HCT116 (cell line): ENCODE data around the gene MAP10. TPM values are rescaled to one million over a fixed set of nuclear protein-coding genes. Genes with fewer than 3 reads are reported as not detected.

Experiments
- ATAC-seq: fragments of 200-7000 bp; cut with Tn5 transposase; 2 replicates; pipeline ENCODE4 v1.9.1; 2020; ENCODE audit warnings: mild to moderate bottlenecking, moderate library complexity
- BruUV-seq: library from RNA; stranded (reverse); fragments of 400-500 nt; replicated peaks from 2 replicates; lab custom pipeline; 2021; lab: Mats Ljungman, UMichigan
- CTCF ChIA-PET: fragments of 300-600 bp; sonication (Branson Sonifier 250); formaldehyde crosslinking; loops from one replicate; lab custom pipeline; 2021; ENCODE audit warnings: antibody characterized with exemption; lab: Charles Lee
- POLR2A ChIA-PET: fragments of 300-600, 350-600 bp; sonication (Branson Sonifier 250); formaldehyde crosslinking; loops from one replicate; lab custom pipeline; 2021; ENCODE audit warnings: antibody characterized with exemption; lab: Charles Lee
- RAD21 ChIA-PET, 2 experiments: fragments of 300-600 bp; sonication (Branson Sonifier 250); formaldehyde crosslinking; loops; one replicate each; lab custom pipeline; 2023; ENCODE audit warnings: low total read pairs in 2 of 2; ENCODE audit not compliant: uncharacterized antibody in 2 of 2, unreplicated experiment in 2 of 2, low non-redundant PET in 1 of 2; lab: Charles Lee
- DNase-seq: peaks from one replicate; pipeline ENCODE4 v3.0.0-alpha.2; 2010; ENCODE audit warnings: low read depth, low spot score
- H2AFZ ChIP-seq: fragments of 200-600 bp; shearing (Covaris generic), sonication (generic); 2 replicates; pipeline ENCODE4 v1.6.1; 2017; ENCODE audit warnings: low read depth, mixed run types, mixed read lengths, antibody characterized with exemption, low read length; ENCODE audit not compliant: poor library complexity, severe bottlenecking
- H3K27ac ChIP-seq: 2 replicates; pipeline ENCODE4 v1.5.1; 2012; ENCODE audit warnings: low read depth, low read length
- H3K27me3 ChIP-seq: fragments of 200-600 bp; sonication (generic); 2 replicates; pipeline ENCODE4 v1.6.1; 2016; ENCODE audit warnings: mixed run types, low read length, mixed read lengths; ENCODE audit not compliant: insufficient read depth
- H3K36me3 ChIP-seq, 2 experiments: fragments of 200-500 bp in 1 of 2; fragments of 200-600 bp in 1 of 2; sonication (Bioruptor generic) in 1 of 2; sonication (generic) in 1 of 2; 2 replicates each; pipeline versions ENCODE4 v1.5.1 to v1.6.1; 2014 to 2016; ENCODE audit warnings: low read length in 2 of 2, inconsistent platforms in 1 of 2, mixed read lengths in 1 of 2, mixed run types in 1 of 2; ENCODE audit not compliant: insufficient read depth in 2 of 2, control insufficient read depth in 1 of 2
- H3K4me1 ChIP-seq, 2 experiments: fragments of 200-600 bp in 1 of 2; sonication (generic) in 1 of 2; 2 replicates each; pipeline versions ENCODE4 v1.5.1 to v1.6.1; 2012 to 2017; ENCODE audit warnings: low read length in 2 of 2, inconsistent platforms in 1 of 2, mild to moderate bottlenecking in 1 of 2, mixed read lengths in 1 of 2, mixed run types in 1 of 2, moderate library complexity in 1 of 2; ENCODE audit not compliant: insufficient read depth in 2 of 2, control insufficient read depth in 1 of 2
- H3K4me2 ChIP-seq: fragments of 200-600 bp; sonication (generic); 2 replicates; pipeline ENCODE4 v1.6.1; 2017; ENCODE audit warnings: mixed run types, low read length, mixed read lengths
- H3K4me3 ChIP-seq, 2 experiments: fragments of 200-600 bp in 1 of 2; sonication (generic) in 1 of 2; replicated peaks in 1 of 2; 2 replicates each; pipeline ENCODE4 v1.5.1; 2011 to 2016; ENCODE audit warnings: low read length in 2 of 2, control low read depth in 1 of 2, low read depth in 1 of 2, mild to moderate bottlenecking in 1 of 2, mixed read lengths in 1 of 2, mixed run types in 1 of 2
- H3K79me2 ChIP-seq: fragments of 200-600 bp; sonication (generic); 2 replicates; pipeline ENCODE4 v1.6.1; 2017; ENCODE audit warnings: mild to moderate bottlenecking, mixed run types, low read length, moderate library complexity, mixed read lengths; ENCODE audit not compliant: insufficient read depth
- H3K9ac ChIP-seq: fragments of 200-600 bp; sonication (generic); 2 replicates; pipeline ENCODE4 v1.6.1; 2016; ENCODE audit warnings: low read length, mixed read lengths
- H3K9me2 ChIP-seq: fragments of 200-600 bp; sonication (generic), shearing (Covaris generic); 2 replicates; pipeline ENCODE4 v1.6.1; 2017; ENCODE audit warnings: mixed run types, mild to moderate bottlenecking, moderate library complexity; ENCODE audit not compliant: insufficient read depth
- H3K9me3 ChIP-seq, 2 experiments: fragments of 200-500 bp in 1 of 2; fragments of 200-600 bp in 1 of 2; sonication (Bioruptor generic) in 1 of 2; sonication (generic) in 1 of 2; 2 replicates each; pipeline ENCODE4 v1.6.1; 2014 to 2017; ENCODE audit warnings: low read length in 2 of 2, mixed read lengths in 2 of 2, inconsistent platforms in 1 of 2, low read depth in 1 of 2, mild to moderate bottlenecking in 1 of 2, mixed run types in 1 of 2, moderate library complexity in 1 of 2; ENCODE audit not compliant: control insufficient read depth in 1 of 2, insufficient read depth in 1 of 2
- H4K20me1 ChIP-seq: fragments of 200-600 bp; sonication (generic), shearing (Covaris generic); 2 replicates; pipeline ENCODE4 v1.6.1; 2017; ENCODE audit warnings: mixed run types, mild to moderate bottlenecking, moderate library complexity; ENCODE audit not compliant: insufficient read depth
- CBX3 ChIP-seq: IDR thresholded peaks from 2 replicates; pipeline ENCODE4 v1.6.1; 2012; ENCODE audit warnings: low read depth
- CEBPB ChIP-seq: IDR thresholded peaks from 2 replicates; pipeline ENCODE4 v1.6.1; 2012; ENCODE audit warnings: low read depth
- EGR1 ChIP-seq: IDR thresholded peaks from 2 replicates; pipeline ENCODE4 v1.6.1; 2012; ENCODE audit warnings: low read depth
- ELF1 ChIP-seq: IDR thresholded peaks from 2 replicates; pipeline ENCODE4 v1.6.1; 2012; ENCODE audit warnings: low read depth, borderline replicate concordance
- EZH2 ChIP-seq: fragments of 200-600 bp; sonication (generic); IDR thresholded peaks from 2 replicates; pipeline ENCODE4 v1.6.1; 2017; ENCODE audit warnings: antibody characterized with exemption, mixed run types
- EZH2phosphoT487 ChIP-seq: fragments of 200-600 bp; IDR thresholded peaks from 2 replicates; pipeline ENCODE4 v1.6.1; 2018; ENCODE audit warnings: antibody characterized with exemption, borderline replicate concordance
- JUND ChIP-seq: IDR thresholded peaks from 2 replicates; pipeline ENCODE4 v1.6.1; 2012
- MAX ChIP-seq: IDR thresholded peaks from 2 replicates; pipeline ENCODE4 v1.6.1; 2012
- POLR2AphosphoS5 ChIP-seq: IDR thresholded peaks from 2 replicates; pipeline ENCODE4 v1.6.1; 2011; ENCODE audit warnings: mild to moderate bottlenecking, low read depth, low read length, moderate library complexity
- REST ChIP-seq: IDR thresholded peaks from 2 replicates; pipeline ENCODE4 v1.6.1; 2012; ENCODE audit warnings: low read depth
- SP1 ChIP-seq: IDR thresholded peaks from 2 replicates; pipeline ENCODE4 v1.6.1; 2012; ENCODE audit warnings: low read depth
- TCF7L2 ChIP-seq: IDR thresholded peaks from 2 replicates; pipeline ENCODE4 v1.7.0; 2011; ENCODE audit warnings: borderline replicate concordance, inconsistent platforms; ENCODE audit not compliant: insufficient read depth, insufficient read length; ENCODE audit errors: extremely low read depth
- YY1 ChIP-seq: IDR thresholded peaks from 2 replicates; pipeline ENCODE4 v1.6.1; 2011; ENCODE audit warnings: low read length, low read depth, moderate library complexity, mild to moderate bottlenecking; ENCODE audit not compliant: insufficient replicate concordance; ENCODE audit errors: extremely low read depth
- ZBTB33 ChIP-seq: IDR thresholded peaks from 2 replicates; pipeline ENCODE4 v1.6.1; 2011; ENCODE audit warnings: mild to moderate bottlenecking, low read length, moderate library complexity; ENCODE audit not compliant: insufficient replicate concordance; ENCODE audit errors: extremely low read depth
- intact Hi-C: fragments of 100-400 bp; cut with micrococcal nuclease; formaldehyde crosslinking; loops from 2 replicates; pipeline ENCODE4 v1.10.0; 2022
- total RNA-seq: library from RNA; stranded (reverse); gene quantifications from one replicate; pipeline ENCODE4 v1.2.1, GENCODE V29; 2021; ENCODE audit not compliant: unreplicated experiment
- TF ChIP-seq, protein P1 (sequence below), 3 experiments: fragments of 200-600 bp in 1 of 3; sonication (generic) in 1 of 3; IDR thresholded peaks in 2 of 3; conservative IDR thresholded peaks in 1 of 3; 2 replicates each; pipeline ENCODE4 v1.5.1; 2012 to 2017; ENCODE audit warnings: low read depth in 2 of 3, low read length in 2 of 3, antibody characterized with exemption in 1 of 3, borderline replicate concordance in 1 of 3, control low read depth in 1 of 3, mild to moderate bottlenecking in 1 of 3, mixed read lengths in 1 of 3, mixed run types in 1 of 3, moderate library complexity in 1 of 3; ENCODE audit not compliant: insufficient read depth in 1 of 3

The MAP10 gene
- total RNA-seq, 1 experiment from 2014 or later = not detected

DNA sequence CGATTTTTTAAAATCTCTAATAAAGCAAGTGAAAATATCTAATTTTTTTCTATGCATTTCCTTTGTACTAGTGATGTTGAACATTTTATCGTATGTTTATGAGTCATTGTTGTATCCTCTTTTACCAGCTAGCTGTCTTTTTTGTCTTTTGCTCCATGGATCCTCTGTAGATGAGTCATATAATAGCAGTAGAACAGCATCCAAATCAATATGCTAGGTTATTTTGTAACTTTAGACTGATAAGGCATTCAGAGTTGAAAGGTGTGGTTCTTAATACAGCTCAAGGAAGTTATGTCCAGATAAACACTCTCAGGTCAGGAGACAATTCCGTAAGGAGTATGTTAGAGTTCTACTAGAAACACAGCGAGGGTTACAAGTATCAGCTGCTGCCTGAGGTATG, 31.9 kb downstream of the MAP10 start (continued):
- TF ChIP-seq REST (no peak), TCF7L2 (no peak), ELF1 (no peak), EGR1 (no peak), ZBTB33 (no peak), EZH2phosphoT487 (no peak)

DNA sequence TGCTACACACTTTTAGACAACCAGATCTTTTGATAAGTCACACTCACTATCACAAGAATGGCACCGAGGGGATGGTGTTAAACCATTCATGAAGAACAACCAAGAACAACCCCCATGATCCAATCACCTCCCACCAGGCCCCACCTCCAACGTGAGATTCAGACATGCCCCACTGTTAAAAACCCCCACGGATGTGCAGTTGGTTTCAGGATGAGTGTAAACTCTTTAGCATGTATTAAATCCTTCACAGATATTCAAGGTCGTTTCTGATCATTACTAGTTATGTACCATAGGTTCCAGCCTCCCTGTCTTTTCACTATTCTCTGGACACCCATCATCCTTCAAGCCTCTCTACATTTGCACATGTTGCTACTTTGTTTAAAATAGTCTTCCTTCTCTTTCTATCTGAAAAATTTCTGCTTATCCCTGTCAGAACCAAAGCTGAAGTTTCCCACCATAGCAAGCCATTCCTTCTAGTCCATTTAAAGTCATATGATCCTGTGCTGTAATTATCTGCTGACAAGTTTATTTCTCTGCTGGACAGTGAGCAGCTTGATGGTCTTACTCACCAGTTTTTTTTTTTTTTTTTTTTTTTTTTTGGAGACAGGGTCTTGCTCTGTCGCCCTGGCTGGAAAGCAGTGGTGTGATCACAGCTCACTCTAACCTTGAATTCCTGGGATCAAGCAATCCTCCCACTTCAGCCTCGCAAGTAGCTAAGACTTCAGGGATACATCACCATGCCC, 36.8 kb downstream of the MAP10 start:
- Histone ChIP-seq H3K4me3 (no peak overlapping the region), H3K9me3 (no peaks in the 10 kb centered on the region), H3K36me3 (no peaks in the 10 kb centered on the region), H3K9me2 (no peaks in the 10 kb centered on the region), H3K27me3 (no peaks in the 10 kb centered on the region), H3K79me2 (no peaks in the 10 kb centered on the region), H3K27ac (no peak overlapping the region), H3K4me1 (peaks cover 0 to 4% of the 10 kb centered on the region in 2 experiments; a peak in 1 of 4 replicates), H4K20me1 (no peaks in the 10 kb centered on the region), H3K4me2 (no peak overlapping the region), H3K9ac (no peak overlapping the region), H2AFZ (no peak overlapping the region)
- BruUV-seq = no TSS peak
- CTCF ChIA-PET = no interaction called here
- no peak for DNase-seq
- ATAC-seq = no peak
- POLR2A ChIA-PET = no interaction called here
- intact Hi-C loops = no loop called here
- RAD21 ChIA-PET = no interaction called here
- TF ChIP-seq MAX (no peak), EZH2 (no peak), ELF1 (no peak), SP1 (no peak), POLR2AphosphoS5 (no peak), CEBPB (no peak), YY1 (no peak), CBX3 (no peak), JUND (no peak)
- TF ChIP-seq, protein P1, sequence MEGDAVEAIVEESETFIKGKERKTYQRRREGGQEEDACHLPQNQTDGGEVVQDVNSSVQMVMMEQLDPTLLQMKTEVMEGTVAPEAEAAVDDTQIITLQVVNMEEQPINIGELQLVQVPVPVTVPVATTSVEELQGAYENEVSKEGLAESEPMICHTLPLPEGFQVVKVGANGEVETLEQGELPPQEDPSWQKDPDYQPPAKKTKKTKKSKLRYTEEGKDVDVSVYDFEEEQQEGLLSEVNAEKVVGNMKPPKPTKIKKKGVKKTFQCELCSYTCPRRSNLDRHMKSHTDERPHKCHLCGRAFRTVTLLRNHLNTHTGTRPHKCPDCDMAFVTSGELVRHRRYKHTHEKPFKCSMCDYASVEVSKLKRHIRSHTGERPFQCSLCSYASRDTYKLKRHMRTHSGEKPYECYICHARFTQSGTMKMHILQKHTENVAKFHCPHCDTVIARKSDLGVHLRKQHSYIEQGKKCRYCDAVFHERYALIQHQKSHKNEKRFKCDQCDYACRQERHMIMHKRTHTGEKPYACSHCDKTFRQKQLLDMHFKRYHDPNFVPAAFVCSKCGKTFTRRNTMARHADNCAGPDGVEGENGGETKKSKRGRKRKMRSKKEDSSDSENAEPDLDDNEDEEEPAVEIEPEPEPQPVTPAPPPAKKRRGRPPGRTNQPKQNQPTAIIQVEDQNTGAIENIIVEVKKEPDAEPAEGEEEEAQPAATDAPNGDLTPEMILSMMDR (IDR thresholded peaks at IDR 0.05 in 2 of 3, conservative IDR thresholded peaks at IDR 0.05 in 1 of 3; ENCODE audit: borderline replicate concordance in 1 of 3, insufficient read depth in 1 of 3, low read depth in 2 of 3, low read length in 2 of 3) = no peak
